H1 (cell line): ENCODE data around the gene SSTR4. TPM values are rescaled to one million over a fixed set of nuclear protein-coding genes. Genes with fewer than 3 reads are reported as not detected.

Experiments
- CBX5 ChIP-seq: fragments of 300-800, 300-1000 bp; sonication (generic); IDR thresholded peaks from 2 replicates; pipeline ENCODE4 v1.7.1; 2016; ENCODE audit warnings: antibody characterized with exemption, low read length, low read depth
- CHD7 ChIP-seq: fragments of 300-600 bp; sonication (generic); IDR thresholded peaks from 2 replicates; pipeline ENCODE4 v1.7.1; 2012; ENCODE audit warnings: low read length, moderate library complexity, mild to moderate bottlenecking, inconsistent platforms; ENCODE audit not compliant: insufficient replicate concordance
- CREB1 ChIP-seq: IDR thresholded peaks from 2 replicates; pipeline ENCODE4 v1.6.1; 2012; ENCODE audit warnings: inconsistent platforms
- EGR1 ChIP-seq: IDR thresholded peaks from 2 replicates; pipeline ENCODE4 v1.6.1; 2011; ENCODE audit warnings: low read depth, low read length, borderline replicate concordance
- KDM5A ChIP-seq: fragments of 200-600 bp; IDR thresholded peaks from 2 replicates; pipeline ENCODE4 v1.7.1; 2012; ENCODE audit warnings: mild to moderate bottlenecking, low read length, inconsistent platforms, mixed read lengths
- RFX5 ChIP-seq: IDR thresholded peaks from 2 replicates; pipeline ENCODE4 v1.6.1; 2011; ENCODE audit warnings: low read depth, low read length, improper control_type of control experiment, borderline replicate concordance
- SIRT6 ChIP-seq: IDR thresholded peaks from one replicate; pipeline ENCODE4 v1.7.1; 2012; ENCODE audit warnings: low read length, inconsistent platforms
- SP4 ChIP-seq: IDR thresholded peaks from 2 replicates; pipeline ENCODE4 v1.6.1; 2012; ENCODE audit warnings: low read length, inconsistent platforms
- TEAD4 ChIP-seq: IDR thresholded peaks from 2 replicates; pipeline ENCODE4 v1.6.1; 2012; ENCODE audit warnings: low read depth, low read length, inconsistent platforms, mixed read lengths
- polyA plus RNA-seq, 7 experiments: library from polyadenylated mRNA; depleted of rRNA in 3 of 7; stranded (reverse) in 5 of 7; unstranded in 2 of 7; fragments of >200 nt in 5 of 7; fragments of 200-250 nt in 2 of 7; gene quantifications; 1 replicate in 5 of 7; 2 replicates in 1 of 7; 4 replicates in 1 of 7; pipeline versions ENCODE4 v1.2.1 to v1.2.3, GENCODE V29; 2011 to 2013; ENCODE audit warnings: missing spikeins in 2 of 7, mixed read lengths in 2 of 7
- total RNA-seq: library from RNA; stranded (reverse); fragmentation: NEBNext Ultra II Directional; extraction: Animal tissue kit (Norgen Biotek cat#: 25700); gene quantifications from 2 replicates; pipeline ENCODE4 v1.2.1, GENCODE V29; 2021

SSTR4 gene
- total and polyA plus RNA-seq, 2 of the 8 experiments (the other 6 are each of a cell fraction or from before 2014, with no cell fraction given) = 0.05 TPM; not detected in 1

DNA sequence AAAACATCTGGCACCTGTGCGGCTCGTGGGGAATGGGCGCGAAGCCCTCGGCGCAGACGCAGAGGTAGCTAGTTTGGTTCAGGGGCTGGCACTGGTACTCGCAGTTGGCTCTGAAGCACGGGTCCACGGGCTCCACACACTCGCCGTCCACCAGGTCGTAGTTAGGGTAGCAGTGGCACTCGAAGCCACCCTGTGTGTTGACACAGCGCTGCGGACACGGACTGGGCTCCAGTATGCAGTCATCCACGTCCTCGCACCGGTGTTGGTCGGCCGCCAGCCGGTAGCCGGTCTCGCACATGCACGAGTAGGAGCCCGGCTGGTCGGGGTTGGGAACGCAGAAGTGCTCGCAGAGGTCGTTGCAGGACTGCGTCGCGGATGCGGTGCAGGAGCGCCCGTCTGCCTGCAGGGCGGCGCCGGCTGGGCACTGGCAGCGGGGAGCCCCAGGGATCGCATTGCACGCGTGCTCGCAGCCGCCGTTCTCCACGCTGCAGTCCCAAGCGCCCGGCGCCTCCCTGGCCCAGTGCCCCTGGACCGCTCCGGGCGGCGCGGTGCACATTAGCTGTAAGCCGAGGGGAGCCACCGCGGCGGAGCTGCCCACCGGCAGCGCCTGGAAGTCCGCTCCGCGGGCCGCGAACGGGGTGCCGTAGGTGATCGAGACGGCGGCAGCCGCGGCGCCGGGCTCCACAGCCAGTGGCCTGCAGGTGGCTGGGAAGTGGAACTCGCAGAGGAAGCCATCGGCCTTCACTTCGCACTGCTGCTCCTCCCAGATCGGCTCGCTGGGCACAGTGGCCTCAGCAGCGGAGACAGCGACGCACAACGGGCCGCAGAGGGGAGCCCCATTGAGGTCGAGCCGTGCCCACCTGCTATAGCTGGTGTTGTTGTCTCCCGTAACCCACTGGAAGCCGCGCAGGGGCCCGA, 13.4 kb downstream of the SSTR4 start (continued):
- TF ChIP-seq CHD7 = no peak
- no peak for TF ChIP-seq KDM5A
- no peak for TF ChIP-seq EGR1
- no peak for TF ChIP-seq CREB1
- no peak for TF ChIP-seq SIRT6
- no peak for TF ChIP-seq RFX5
- no peak for TF ChIP-seq SP4
- no peak for TF ChIP-seq TEAD4
- TF ChIP-seq CBX5 = no peak
